Nephron (organoid): Measurements from ENCODE around the gene PIPOX.

Source experiments
- H3K27ac Mint-ChIP-seq, 3 experiments: 2 replicates each; pipeline ENCODE4 v1.8.0; 2020; ENCODE audit warnings: mixed read lengths in 3 of 3, mild to moderate bottlenecking in 2 of 3, moderate library complexity in 1 of 3
- H3K27me3 Mint-ChIP-seq: 2 replicates; pipeline ENCODE4 v1.8.0; 2021; ENCODE audit warnings: low read depth, mild to moderate bottlenecking, moderate library complexity, mixed read lengths
- H3K36me3 Mint-ChIP-seq: 2 replicates; pipeline ENCODE4 v1.8.0; 2020; ENCODE audit warnings: low read depth, mixed read lengths
- H3K4me1 Mint-ChIP-seq: 2 replicates; pipeline ENCODE4 v1.8.0; 2020; ENCODE audit warnings: mixed read lengths
- H3K4me3 Mint-ChIP-seq, 3 experiments: 2 replicates each; pipeline ENCODE4 v1.8.0; 2020; ENCODE audit warnings: mild to moderate bottlenecking in 3 of 3, mixed read lengths in 3 of 3, moderate library complexity in 2 of 3
- H3K9me3 Mint-ChIP-seq: 2 replicates; pipeline ENCODE4 v1.8.0; 2020; ENCODE audit warnings: mixed read lengths
- TF ChIP-seq, protein P1 (sequence below), 3 experiments: fragments of 200-600 bp; sonication (generic); IDR thresholded peaks; one replicate each; pipeline ENCODE4 v1.5.0; 2021; ENCODE audit warnings: antibody characterized with exemption in 3 of 3; ENCODE audit not compliant: unreplicated experiment in 3 of 3

The PIPOX gene

DNA sequence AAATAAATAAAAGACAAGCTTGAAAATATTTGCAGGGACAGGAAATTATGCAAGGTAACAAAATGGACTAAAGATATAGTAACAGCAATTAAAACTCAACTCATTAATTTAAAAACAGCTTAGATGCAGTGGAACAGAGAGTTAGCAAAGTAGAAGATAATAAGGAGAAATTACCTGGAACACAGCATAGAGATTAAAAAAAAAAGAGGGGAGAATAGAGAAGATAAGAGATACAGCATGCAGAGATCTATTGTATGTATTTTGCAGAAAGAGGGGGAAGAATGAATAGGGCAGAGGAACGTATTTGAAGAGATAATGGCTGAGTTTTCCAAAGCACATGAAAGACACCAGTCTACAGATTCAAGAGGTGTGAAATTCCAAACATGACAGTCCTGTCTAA lies 8.4 kb upstream of the PIPOX start:
- H3K4me3 Mint-ChIP-seq: no peak overlapping the region
- peaks cover 20% of the 10 kb centered on the region for H3K9me3 Mint-ChIP-seq
- TF ChIP-seq, protein P1, sequence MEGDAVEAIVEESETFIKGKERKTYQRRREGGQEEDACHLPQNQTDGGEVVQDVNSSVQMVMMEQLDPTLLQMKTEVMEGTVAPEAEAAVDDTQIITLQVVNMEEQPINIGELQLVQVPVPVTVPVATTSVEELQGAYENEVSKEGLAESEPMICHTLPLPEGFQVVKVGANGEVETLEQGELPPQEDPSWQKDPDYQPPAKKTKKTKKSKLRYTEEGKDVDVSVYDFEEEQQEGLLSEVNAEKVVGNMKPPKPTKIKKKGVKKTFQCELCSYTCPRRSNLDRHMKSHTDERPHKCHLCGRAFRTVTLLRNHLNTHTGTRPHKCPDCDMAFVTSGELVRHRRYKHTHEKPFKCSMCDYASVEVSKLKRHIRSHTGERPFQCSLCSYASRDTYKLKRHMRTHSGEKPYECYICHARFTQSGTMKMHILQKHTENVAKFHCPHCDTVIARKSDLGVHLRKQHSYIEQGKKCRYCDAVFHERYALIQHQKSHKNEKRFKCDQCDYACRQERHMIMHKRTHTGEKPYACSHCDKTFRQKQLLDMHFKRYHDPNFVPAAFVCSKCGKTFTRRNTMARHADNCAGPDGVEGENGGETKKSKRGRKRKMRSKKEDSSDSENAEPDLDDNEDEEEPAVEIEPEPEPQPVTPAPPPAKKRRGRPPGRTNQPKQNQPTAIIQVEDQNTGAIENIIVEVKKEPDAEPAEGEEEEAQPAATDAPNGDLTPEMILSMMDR (IDR thresholded peaks at IDR 0.05; ENCODE audit: unreplicated experiment in 3 of 3): no peak
- H3K4me1 Mint-ChIP-seq: peaks cover 16% of the 10 kb centered on the region
- H3K27ac Mint-ChIP-seq: no peak overlapping the region
- H3K27me3 Mint-ChIP-seq: peaks cover 41% of the 10 kb centered on the region
- H3K36me3 Mint-ChIP-seq: peaks cover 11% of the 10 kb centered on the region

DNA sequence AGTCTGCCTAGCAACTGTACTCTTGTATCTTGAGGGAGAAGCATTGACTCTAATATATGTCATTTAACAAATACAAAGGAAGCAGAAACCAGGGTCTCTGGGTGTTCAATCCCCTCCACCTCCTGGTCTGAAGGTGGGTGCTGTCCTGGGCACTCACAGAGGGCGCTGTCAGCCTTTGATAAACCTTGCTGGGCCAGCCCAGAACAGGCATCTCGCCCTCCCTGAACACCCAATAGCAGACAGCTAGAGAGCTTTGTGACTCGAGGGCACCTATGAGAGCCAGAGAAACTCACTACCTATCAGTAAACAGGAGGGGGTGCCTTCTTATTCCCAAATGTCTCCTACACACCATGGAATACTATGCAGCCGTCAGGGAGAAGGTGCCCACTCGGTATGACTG lies 6.4 kb upstream of the PIPOX start:
- Mint-ChIP-seq H3K9me3 (peaks cover 20% of the 10 kb centered on the region), H3K4me3 (no peak overlapping the region), H3K27ac (no peak overlapping the region), H3K4me1 (peaks cover 25% of the 10 kb centered on the region), H3K36me3 (peaks cover 8% of the 10 kb centered on the region), H3K27me3 (peaks cover 35% of the 10 kb centered on the region)
- TF ChIP-seq, protein P1 (IDR thresholded peaks at IDR 0.05; ENCODE audit: unreplicated experiment in 3 of 3): no peak

DNA sequence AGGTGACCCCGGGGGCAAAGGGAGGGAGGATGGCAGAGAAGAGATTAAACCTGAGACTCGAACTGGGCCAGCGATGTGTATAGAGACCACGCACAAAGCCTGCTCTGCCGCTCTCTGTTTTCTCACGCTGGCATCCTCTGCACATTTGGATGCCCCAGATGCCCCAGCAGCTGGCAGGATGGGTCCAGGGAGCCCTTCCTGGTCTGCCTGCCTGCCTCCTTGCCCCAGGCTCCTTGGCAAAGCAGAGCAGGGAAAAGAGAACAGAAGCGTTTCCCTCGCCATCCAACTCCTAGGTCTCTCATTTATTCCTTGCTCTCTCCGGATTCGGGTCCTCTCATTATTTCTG lies 5.2 kb upstream of the PIPOX start:
- Mint-ChIP-seq H3K4me3 (no peak overlapping the region), H3K36me3 (peaks cover 6% of the 10 kb centered on the region), H3K27ac (no peak overlapping the region), H3K9me3 (peaks cover 17% of the 10 kb centered on the region), H3K4me1 (peaks cover 24% of the 10 kb centered on the region), H3K27me3 (peaks cover 24% of the 10 kb centered on the region)
- TF ChIP-seq, protein P1 (IDR thresholded peaks at IDR 0.05; ENCODE audit: unreplicated experiment in 3 of 3): no peak

DNA sequence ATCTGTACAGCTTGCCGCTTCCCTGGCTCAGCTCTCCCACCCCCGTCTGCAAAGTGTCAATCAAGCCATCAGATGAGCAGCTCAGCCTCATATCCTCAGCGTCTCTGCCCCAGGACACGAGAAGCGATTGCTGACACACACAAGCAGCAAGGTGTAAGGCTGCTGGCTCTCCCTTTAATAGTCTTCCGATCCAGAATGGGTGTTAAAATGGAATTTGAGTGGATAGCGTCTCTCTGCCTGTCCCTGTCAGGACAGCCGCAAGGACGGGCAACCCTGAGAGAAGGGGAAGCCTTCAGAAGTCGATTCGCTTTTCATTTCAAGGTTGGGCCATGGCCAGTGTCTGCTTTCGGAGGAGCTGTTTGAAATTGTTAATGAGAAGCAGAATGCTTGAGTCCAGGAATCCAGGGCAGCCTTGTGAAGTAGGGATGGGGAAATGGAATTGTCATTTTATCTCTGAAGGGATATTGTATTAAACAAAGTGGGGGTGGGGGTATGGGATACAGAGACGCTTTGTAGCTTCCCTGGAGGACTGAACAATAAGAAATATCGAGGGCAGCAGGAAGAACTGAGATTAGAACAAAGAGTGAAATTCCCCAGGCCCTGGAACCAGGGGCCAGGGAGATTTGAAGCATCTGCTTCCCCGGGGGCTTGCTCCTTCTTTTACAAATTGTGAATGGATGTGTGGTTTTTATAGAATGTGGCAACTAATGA lies 4.7 kb upstream of the PIPOX start:
- Mint-ChIP-seq H3K36me3 (peaks cover 6% of the 10 kb centered on the region), H3K9me3 (peaks cover 17% of the 10 kb centered on the region), H3K27me3 (peaks cover 19% of the 10 kb centered on the region), H3K4me1 (peaks cover 24% of the 10 kb centered on the region), H3K4me3 (no peak overlapping the region), H3K27ac (no peak overlapping the region)
- TF ChIP-seq, protein P1 (IDR thresholded peaks at IDR 0.05; ENCODE audit: unreplicated experiment in 3 of 3): no peak

DNA sequence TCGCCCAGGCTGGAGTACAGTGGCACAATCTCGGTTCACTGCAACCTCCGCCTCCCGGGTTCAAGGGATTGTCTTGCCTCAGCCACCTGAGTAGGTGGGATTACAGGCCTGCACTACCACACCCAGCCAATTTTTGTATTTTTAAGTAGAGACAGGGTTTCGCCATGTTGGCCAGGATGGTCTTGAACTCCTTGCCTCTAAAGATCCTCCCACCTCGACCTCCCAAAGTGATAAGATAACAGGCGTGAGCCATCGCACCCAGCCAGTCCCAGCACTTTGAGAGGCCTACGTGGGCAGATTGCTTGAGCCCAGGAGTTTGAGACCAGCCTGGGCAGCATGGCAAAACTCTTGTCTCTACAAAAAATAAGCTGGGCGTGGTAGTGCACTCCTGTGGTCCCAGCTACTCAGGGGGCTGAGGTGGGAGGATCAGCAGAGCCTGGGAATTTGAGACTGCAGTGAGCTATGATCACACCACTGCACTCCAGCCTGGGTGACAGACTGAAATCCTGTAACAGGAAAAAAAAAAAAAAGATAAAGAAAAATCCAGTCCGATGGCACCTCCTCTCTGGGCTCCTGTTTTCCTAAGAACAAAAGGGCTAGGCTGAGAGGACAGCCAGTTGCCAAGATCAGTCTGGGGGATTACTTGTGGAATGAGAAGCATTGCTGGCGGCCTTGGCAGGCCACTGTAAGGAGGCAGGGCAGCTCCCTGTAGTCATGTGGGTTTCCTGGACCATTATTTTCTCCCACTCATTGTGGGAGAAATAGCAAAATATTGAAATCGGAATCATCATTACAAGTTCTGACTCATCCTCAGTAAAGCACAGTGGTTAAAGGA lies 3.0 kb upstream of the PIPOX start:
- H3K36me3 Mint-ChIP-seq: no peaks in the 10 kb centered on the region
- H3K27ac Mint-ChIP-seq: peak overlapping the region; percentile 74 to 81 (median 76)
- TF ChIP-seq, protein P1 (IDR thresholded peaks at IDR 0.05; ENCODE audit: unreplicated experiment in 3 of 3): no peak
- peaks cover 12% of the 10 kb centered on the region for H3K27me3 Mint-ChIP-seq
- H3K4me1 Mint-ChIP-seq: peaks cover 39% of the 10 kb centered on the region
- peak overlapping the region in 1 of 3 experiments; percentile 60 for H3K4me3 Mint-ChIP-seq
- H3K9me3 Mint-ChIP-seq: peaks cover 6% of the 10 kb centered on the region
